HG03039 (cell line): Measurements from ENCODE around the gene KLF7.

Source experiments
- ATAC-seq: cut with Tn5 transposase; IDR thresholded peaks from one replicate; pipeline ENCODE4 v1.9.1; 2021; ENCODE audit warnings: mild to moderate bottlenecking, moderate library complexity; ENCODE audit not compliant: unreplicated experiment

The KLF7 gene

GRCh38 chr2:207165121-207166038, at the start of gene KLF7:
KLF7 (minus strand) TSS chr2:207165948; CDS start chr2:207165568, 380 bp downstream.
- no peak for ATAC-seq

GRCh38 chr2:207215308-207215707, 49.6 kb upstream of the KLF7 start:
- no peak for ATAC-seq

GRCh38 chr2:207214446-207214845, 48.7 kb upstream of the KLF7 start:
- ATAC-seq: no peak

GRCh38 chr2:207206011-207206410, 40.3 kb upstream of the KLF7 start:
- no peak for ATAC-seq

GRCh38 chr2:207205173-207205957, 39.6 kb upstream of the KLF7 start:
- ATAC-seq: no peak

GRCh38 chr2:207203056-207203455, 37.3 kb upstream of the KLF7 start:
- no peak for ATAC-seq

GRCh38 chr2:207202645-207203044, 36.9 kb upstream of the KLF7 start:
- ATAC-seq: no peak

GRCh38 chr2:207201416-207201815, 35.7 kb upstream of the KLF7 start:
- no peak for ATAC-seq

GRCh38 chr2:207200136-207200535, 34.4 kb upstream of the KLF7 start:
- no peak for ATAC-seq

GRCh38 chr2:207194028-207194427, 28.3 kb upstream of the KLF7 start:
- ATAC-seq: no peak

GRCh38 chr2:207188626-207189419, 23.1 kb upstream of the KLF7 start:
- no peak for ATAC-seq

- ATAC-seq: no peak
Measured at GRCh38 chr2:207185372-207185771, 19.6 kb upstream of the KLF7 start.

- no peak for ATAC-seq
Measured at GRCh38 chr2:207184768-207185167, 19.0 kb upstream of the KLF7 start.

GRCh38 chr2:207184348-207184747, 18.6 kb upstream of the KLF7 start:
- ATAC-seq: no peak

GRCh38 chr2:207183506-207183905, 17.8 kb upstream of the KLF7 start:
- ATAC-seq: no peak

- no peak for ATAC-seq
Measured at GRCh38 chr2:207182911-207183310, 17.2 kb upstream of the KLF7 start.

- ATAC-seq: no peak
Measured at GRCh38 chr2:207181526-207182274, 16.0 kb upstream of the KLF7 start.

GRCh38 chr2:207180741-207181140, 15.0 kb upstream of the KLF7 start:
- ATAC-seq: no peak

- no peak for ATAC-seq
Measured at GRCh38 chr2:207176247-207176646, 10.5 kb upstream of the KLF7 start.

- ATAC-seq: no peak
Measured at GRCh38 chr2:207173641-207174040, 7.9 kb upstream of the KLF7 start.
